ENCODE measurements around the gene QKI. TPM values are rescaled to one million over a fixed set of nuclear protein-coding genes. Genes with fewer than 3 reads are reported as not detected.
"Not testable (repeated sequence)": the region's sequence is repeated elsewhere in the genome, so short reads cannot be mapped to it uniquely, and the experiment has no call there.

The QKI gene
- total RNA-seq, 1 experiment from 2014 or later, result 194 TPM

DNA sequence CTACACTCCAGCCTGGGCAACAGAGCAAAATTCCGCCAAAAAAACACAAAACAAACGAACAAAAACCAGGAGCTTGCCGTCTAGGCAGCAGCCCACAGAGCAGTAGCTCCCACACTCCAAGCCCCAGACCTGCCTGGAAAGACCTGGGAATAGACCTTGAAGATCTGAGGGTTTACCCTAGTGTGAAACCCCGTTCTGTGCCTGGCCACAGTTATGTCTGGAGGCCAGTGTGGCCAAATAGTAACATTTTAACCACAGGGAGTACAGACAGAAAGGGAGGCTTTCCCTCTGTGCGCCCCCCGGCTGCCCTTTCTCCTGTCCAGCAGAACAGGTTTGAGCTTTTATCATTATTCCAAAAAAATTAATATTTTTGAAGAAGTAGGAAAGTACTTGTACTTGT, 172.4 kb downstream of the QKI start:
- no peaks in the 10 kb centered on the region for H3K9me3 ChIP-seq (replicated peaks)
- H3K4me3 ChIP-seq, result no peak overlapping the region
- no peak for DNase-seq (ENCODE audit: low read depth in 1 of 2, low spot score in 2 of 2)
- no peaks in the 10 kb centered on the region for H3K27me3 ChIP-seq (replicated peaks)
- H3K27ac ChIP-seq, result peak overlapping the region; percentile 57; the same call in 1 of the 2 replicates
- no peaks in the 10 kb centered on the region for H3K36me3 ChIP-seq
- peaks cover 39% of the 10 kb centered on the region for H3K4me1 ChIP-seq (replicated peaks)

DNA sequence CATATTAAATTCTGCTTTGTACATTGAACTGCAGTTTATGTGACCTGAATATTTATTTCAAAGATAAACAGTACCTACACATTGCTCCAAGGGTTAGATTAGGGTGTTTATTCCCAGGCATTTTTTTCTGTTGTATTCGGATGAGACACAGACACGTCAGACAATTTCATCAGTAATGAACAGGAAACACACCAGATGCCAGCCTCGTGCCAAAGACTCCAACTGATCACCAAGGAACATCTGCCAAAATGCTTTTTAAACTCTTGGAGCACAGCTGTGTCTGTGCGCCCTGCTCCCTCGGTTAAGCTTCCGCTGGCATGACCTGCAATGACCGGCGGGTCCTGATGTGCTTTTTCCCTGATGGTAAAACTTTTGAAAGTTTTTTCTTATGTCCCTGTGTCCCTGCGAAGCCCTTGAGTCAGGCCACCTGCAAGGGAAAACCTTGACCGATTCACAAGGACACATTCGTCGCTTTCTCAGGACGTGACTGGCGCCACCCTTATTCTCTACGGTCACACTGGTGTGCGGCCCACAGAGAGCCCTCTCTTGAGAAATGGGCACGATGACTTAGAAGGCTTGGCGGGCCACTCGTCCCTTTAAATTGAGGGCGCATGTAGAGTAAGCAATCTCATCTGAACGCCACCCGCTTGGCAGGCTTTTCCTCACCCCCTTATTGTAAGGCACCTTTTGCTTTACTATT, 173.9 kb downstream of the QKI start:
- Histone ChIP-seq H3K36me3 (no peaks in the 10 kb centered on the region), H3K27me3 (replicated peaks) (no peaks in the 10 kb centered on the region), H3K27ac (peak overlapping the region; percentile 70), H3K4me1 (replicated peaks) (peaks cover 39% of the 10 kb centered on the region), H3K9me3 (replicated peaks) (0 out of 2 replicates have a peak, but pooled peaks cover 5% of the 10 kb centered on the region), H3K4me3 (no peak overlapping the region)
- DNase-seq (ENCODE audit: low read depth in 1 of 2, low spot score in 2 of 2), result peak in 1 of 2 experiments; percentile 39

- Histone ChIP-seq H3K4me3 (no peak overlapping the region), H3K27me3 (replicated peaks) (no peaks in the 10 kb centered on the region), H3K27ac (peak overlapping the region; percentile 70; the same call in 1 of the 2 replicates), H3K4me1 (replicated peaks) (peaks cover 39% of the 10 kb centered on the region), H3K9me3 (replicated peaks) (0 out of 2 replicates have a peak, but pooled peaks cover 5% of the 10 kb centered on the region), H3K36me3 (no peaks in the 10 kb centered on the region)
- DNase-seq (ENCODE audit: low read depth in 1 of 2, low spot score in 2 of 2), result no peak
Observed at GRCh38 chr6:163589387-163589786, 174.9 kb downstream of the QKI start.

- DNase-seq (ENCODE audit: low read depth in 1 of 2, low spot score in 2 of 2); H3K9me3 ChIP-seq (replicated peaks); H3K27me3 ChIP-seq (replicated peaks); H3K4me3 ChIP-seq; H3K27ac ChIP-seq; H3K36me3 ChIP-seq: not testable (repeated sequence)
- H3K4me1 ChIP-seq (replicated peaks), result peaks cover 39% of the 10 kb centered on the region
Observed at GRCh38 chr6:163590132-163590531, 175.6 kb downstream of the QKI start.

DNA sequence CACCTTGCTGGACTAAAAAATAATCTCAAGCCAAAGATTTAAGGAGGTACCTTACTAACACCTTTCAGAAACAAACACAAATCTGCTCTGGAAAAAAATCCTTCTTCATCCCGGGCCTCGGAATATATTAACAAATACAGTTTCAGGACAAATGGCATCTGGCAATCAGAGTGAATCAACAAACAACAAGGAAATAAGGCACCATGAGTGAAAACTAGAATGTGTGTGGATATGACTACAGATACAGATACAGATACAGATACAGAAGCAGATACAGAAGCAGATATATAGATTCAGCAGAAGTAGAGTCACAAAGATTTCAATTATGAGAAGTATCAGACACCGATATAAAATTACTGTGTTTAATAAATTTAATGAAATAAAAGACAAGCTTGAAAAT, 178.4 kb downstream of the QKI start:
- DNase-seq (ENCODE audit: low read depth in 1 of 2, low spot score in 2 of 2), result no peak
- Histone ChIP-seq H3K36me3 (no peaks in the 10 kb centered on the region), H3K9me3 (replicated peaks) (0 out of 2 replicates have a peak, but pooled peaks cover 5% of the 10 kb centered on the region), H3K4me1 (replicated peaks) (peaks cover 13% of the 10 kb centered on the region), H3K4me3 (no peak overlapping the region), H3K27ac (no peak overlapping the region), H3K27me3 (replicated peaks) (no peaks in the 10 kb centered on the region)

DNA sequence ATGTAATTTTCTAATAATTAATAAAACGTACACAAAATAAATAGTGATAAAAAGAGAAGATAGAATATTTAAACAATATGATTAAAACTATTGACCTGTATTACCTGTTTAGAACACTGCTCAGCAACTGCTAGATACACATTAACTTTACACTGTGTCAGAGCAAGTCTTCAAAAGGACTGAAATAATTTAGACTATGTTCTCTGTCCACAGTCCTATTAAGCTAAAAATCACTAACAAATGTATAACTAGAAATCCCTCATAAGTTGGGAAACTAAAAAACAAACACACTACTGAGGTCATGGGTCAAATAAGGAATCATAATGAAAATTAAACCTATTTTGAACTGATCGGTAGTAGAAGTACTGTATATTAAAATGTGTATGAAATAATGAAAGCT, 181.7 kb downstream of the QKI start:
- H3K27me3 ChIP-seq (replicated peaks), result no peaks in the 10 kb centered on the region
- H3K4me1 ChIP-seq (replicated peaks), result no peaks in the 10 kb centered on the region
- H3K36me3 ChIP-seq, result no peaks in the 10 kb centered on the region
- DNase-seq (ENCODE audit: low read depth in 1 of 2, low spot score in 2 of 2), result no peak
- H3K9me3 ChIP-seq (replicated peaks), result 0 out of 2 replicates have a peak, but pooled peaks cover 5% of the 10 kb centered on the region
- H3K27ac ChIP-seq, result no peak overlapping the region
- H3K4me3 ChIP-seq, result no peak overlapping the region

- Histone ChIP-seq H3K9me3 (replicated peaks) (no peaks in the 10 kb centered on the region; the same call in 1 of the 2 replicates), H3K27me3 (replicated peaks) (no peaks in the 10 kb centered on the region), H3K27ac (no peak overlapping the region), H3K4me3 (no peak overlapping the region), H3K4me1 (replicated peaks) (no peaks in the 10 kb centered on the region), H3K36me3 (no peaks in the 10 kb centered on the region)
- no peak for DNase-seq (ENCODE audit: low read depth in 1 of 2, low spot score in 2 of 2)
Observed at GRCh38 chr6:163599136-163599535, 184.6 kb downstream of the QKI start.

GRCh38 chr6:163599684-163600083, 185.2 kb downstream of the QKI start:
- no peaks in the 10 kb centered on the region for H3K4me1 ChIP-seq (replicated peaks)
- H3K27me3 ChIP-seq (replicated peaks), result no peaks in the 10 kb centered on the region
- H3K9me3 ChIP-seq (replicated peaks), result no peaks in the 10 kb centered on the region; the same call in 1 of the 2 replicates
- no peak overlapping the region for H3K27ac ChIP-seq
- H3K4me3 ChIP-seq, result no peak overlapping the region
- no peak for DNase-seq (ENCODE audit: low read depth in 1 of 2, low spot score in 2 of 2)
- H3K36me3 ChIP-seq, result no peaks in the 10 kb centered on the region

- no peak overlapping the region for H3K4me3 ChIP-seq
- DNase-seq (ENCODE audit: low read depth in 1 of 2, low spot score in 2 of 2), result no peak
- H3K9me3 ChIP-seq (replicated peaks), result no peaks in the 10 kb centered on the region; the same call in 1 of the 2 replicates
- no peaks in the 10 kb centered on the region for H3K27me3 ChIP-seq (replicated peaks)
- no peaks in the 10 kb centered on the region for H3K36me3 ChIP-seq
- no peaks in the 10 kb centered on the region for H3K4me1 ChIP-seq (replicated peaks)
- no peak overlapping the region for H3K27ac ChIP-seq
Observed at GRCh38 chr6:163600331-163600730, 185.8 kb downstream of the QKI start.

DNA sequence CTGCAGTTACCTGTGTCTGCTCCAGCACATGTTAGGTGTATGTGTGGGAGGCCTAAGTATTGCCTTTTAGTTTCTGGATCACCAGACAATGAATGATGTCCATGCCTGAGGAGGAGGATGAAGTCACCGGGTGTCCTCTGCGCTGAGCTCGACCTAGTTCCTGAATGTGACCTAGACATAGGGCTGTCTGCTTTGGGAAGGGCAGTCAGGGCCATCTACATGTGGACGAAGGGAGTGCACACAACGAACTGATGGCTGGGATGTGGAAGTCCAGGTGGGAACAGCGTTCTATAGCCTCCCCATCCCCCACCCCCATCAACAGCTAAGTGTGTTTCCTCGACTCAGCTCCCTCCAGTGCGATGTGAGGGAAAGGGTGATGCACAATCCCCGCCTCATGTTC, 186.3 kb downstream of the QKI start:
- no peak for DNase-seq (ENCODE audit: low read depth in 1 of 2, low spot score in 2 of 2)
- H3K27ac ChIP-seq, result no peak overlapping the region
- H3K4me1 ChIP-seq (replicated peaks), result no peaks in the 10 kb centered on the region

DNA sequence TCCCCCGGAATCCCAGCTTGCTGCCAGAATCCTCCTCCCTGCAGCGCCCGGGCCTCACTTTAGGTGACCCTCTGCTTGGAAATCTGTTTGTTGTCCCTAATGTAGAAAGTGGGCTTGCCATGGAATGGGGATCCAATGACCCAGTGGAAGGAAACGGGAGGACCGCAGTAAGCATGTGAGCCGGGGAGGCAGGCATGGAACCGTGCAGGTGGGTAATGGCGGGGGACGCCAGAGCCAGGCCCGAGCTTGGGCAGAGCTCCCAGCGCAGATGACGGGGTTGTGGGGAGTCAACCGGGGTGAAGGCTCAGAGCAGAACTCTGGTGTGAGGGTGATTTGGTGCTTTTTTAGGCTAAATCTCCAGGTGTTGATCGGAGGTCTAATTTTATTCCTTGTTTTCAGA, 188.3 kb downstream of the QKI start:
- DNase-seq (ENCODE audit: low read depth in 1 of 2, low spot score in 2 of 2), result no peak
- no peaks in the 10 kb centered on the region for H3K27me3 ChIP-seq (replicated peaks)
- no peaks in the 10 kb centered on the region for H3K4me1 ChIP-seq (replicated peaks)
- H3K9me3 ChIP-seq (replicated peaks), result no peaks in the 10 kb centered on the region; the same call in 1 of the 2 replicates
- H3K36me3 ChIP-seq, result no peaks in the 10 kb centered on the region
- no peak overlapping the region for H3K27ac ChIP-seq
- H3K4me3 ChIP-seq, result no peak overlapping the region

More for the DNA sequence above, 186.3 kb downstream of the QKI start:
- H3K36me3 ChIP-seq, result no peaks in the 10 kb centered on the region
- no peaks in the 10 kb centered on the region for H3K27me3 ChIP-seq (replicated peaks)
- no peaks in the 10 kb centered on the region; the same call in 1 of the 2 replicates for H3K9me3 ChIP-seq (replicated peaks)
- H3K4me3 ChIP-seq, result no peak overlapping the region

- H3K9me3 ChIP-seq (replicated peaks), result no peaks in the 10 kb centered on the region; the same call in 1 of the 2 replicates
Observed at GRCh38 chr6:163603395-163603794, 188.9 kb downstream of the QKI start.

GRCh38 chr6:163605385-163606097, 191.0 kb downstream of the QKI start:
- H3K27ac ChIP-seq, result no peak overlapping the region
- no peaks in the 10 kb centered on the region for H3K4me1 ChIP-seq (replicated peaks)
- no peak overlapping the region for H3K4me3 ChIP-seq
- no peak for DNase-seq (ENCODE audit: low read depth in 1 of 2, low spot score in 2 of 2)
- H3K36me3 ChIP-seq, result no peaks in the 10 kb centered on the region
- no peaks in the 10 kb centered on the region for H3K27me3 ChIP-seq (replicated peaks)
- H3K9me3 ChIP-seq (replicated peaks), result no peaks in the 10 kb centered on the region; the same call in 1 of the 2 replicates

More at GRCh38 chr6:163603395-163603794, 188.9 kb downstream of the QKI start:
- Histone ChIP-seq H3K4me1 (replicated peaks) (no peaks in the 10 kb centered on the region), H3K27me3 (replicated peaks) (no peaks in the 10 kb centered on the region), H3K27ac (no peak overlapping the region), H3K36me3 (no peaks in the 10 kb centered on the region), H3K4me3 (no peak overlapping the region)
- no peak for DNase-seq (ENCODE audit: low read depth in 1 of 2, low spot score in 2 of 2)

- H3K36me3 ChIP-seq, result no peaks in the 10 kb centered on the region
- no peaks in the 10 kb centered on the region for H3K4me1 ChIP-seq (replicated peaks)
- no peak overlapping the region for H3K4me3 ChIP-seq
- H3K9me3 ChIP-seq (replicated peaks), result no peaks in the 10 kb centered on the region; the same call in 1 of the 2 replicates
- no peaks in the 10 kb centered on the region for H3K27me3 ChIP-seq (replicated peaks)
- DNase-seq (ENCODE audit: low read depth in 1 of 2, low spot score in 2 of 2), result no peak
- H3K27ac ChIP-seq, result no peak overlapping the region
Observed at GRCh38 chr6:163607792-163608191, 193.3 kb downstream of the QKI start.
